ENCODE results near the gene ELK3. TPM values are rescaled to one million over a fixed set of nuclear protein-coding genes. Genes with fewer than 3 reads are reported as not detected.

The ELK3 gene
- polyA plus RNA-seq, 1 experiment = 31.2 TPM

DNA sequence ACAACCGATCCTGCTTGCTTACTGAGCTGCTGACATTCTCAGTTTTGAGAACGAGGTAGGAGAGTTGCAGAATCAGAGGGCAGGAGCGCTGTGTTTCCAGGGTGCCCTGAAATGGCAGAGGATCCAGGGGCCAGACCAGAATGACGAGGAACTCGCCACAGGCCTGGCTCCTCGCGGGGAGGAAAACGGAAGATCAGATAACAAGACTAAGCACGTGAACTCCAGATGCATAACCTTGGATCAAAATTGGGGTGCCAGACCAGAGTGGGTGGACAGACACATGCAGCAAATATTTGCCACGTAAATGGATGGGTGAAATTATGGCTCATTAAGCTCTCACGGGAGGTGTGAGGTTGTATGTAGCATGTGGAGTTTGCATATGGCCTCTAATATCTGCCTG lies 46.5 kb downstream of the ELK3 start:
- Histone ChIP-seq H3K27ac (ENCODE audit: low read depth, low read length) (no peak overlapping the region), H3K27me3 (ENCODE audit: control insufficient read depth, insufficient read depth, low read length) (no peaks in the 10 kb centered on the region), H3K4me3 (ENCODE audit: low read depth, low read length) (no peak overlapping the region), H3K9me3 (ENCODE audit: control insufficient read depth, insufficient read depth, low read length) (no peaks in the 10 kb centered on the region)
- ChIA-PET CTCF (interaction anchor here (0.5 to 1.1 kb wide), 2 partner anchors 179 to 546 kb away, joined by 3 read pairs; no protein-coding TSS in a partner anchor), POLR2A (interaction anchor here (0.8 to 1.5 kb wide), 2 partner anchors 17 to 156 kb away, joined by 3 read pairs; no protein-coding TSS in a partner anchor)
- DNase-seq (ENCODE audit: low read depth, low spot score) = no peak
- TF ChIP-seq, protein P1, sequence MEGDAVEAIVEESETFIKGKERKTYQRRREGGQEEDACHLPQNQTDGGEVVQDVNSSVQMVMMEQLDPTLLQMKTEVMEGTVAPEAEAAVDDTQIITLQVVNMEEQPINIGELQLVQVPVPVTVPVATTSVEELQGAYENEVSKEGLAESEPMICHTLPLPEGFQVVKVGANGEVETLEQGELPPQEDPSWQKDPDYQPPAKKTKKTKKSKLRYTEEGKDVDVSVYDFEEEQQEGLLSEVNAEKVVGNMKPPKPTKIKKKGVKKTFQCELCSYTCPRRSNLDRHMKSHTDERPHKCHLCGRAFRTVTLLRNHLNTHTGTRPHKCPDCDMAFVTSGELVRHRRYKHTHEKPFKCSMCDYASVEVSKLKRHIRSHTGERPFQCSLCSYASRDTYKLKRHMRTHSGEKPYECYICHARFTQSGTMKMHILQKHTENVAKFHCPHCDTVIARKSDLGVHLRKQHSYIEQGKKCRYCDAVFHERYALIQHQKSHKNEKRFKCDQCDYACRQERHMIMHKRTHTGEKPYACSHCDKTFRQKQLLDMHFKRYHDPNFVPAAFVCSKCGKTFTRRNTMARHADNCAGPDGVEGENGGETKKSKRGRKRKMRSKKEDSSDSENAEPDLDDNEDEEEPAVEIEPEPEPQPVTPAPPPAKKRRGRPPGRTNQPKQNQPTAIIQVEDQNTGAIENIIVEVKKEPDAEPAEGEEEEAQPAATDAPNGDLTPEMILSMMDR (IDR thresholded peaks at IDR 0.05; ENCODE audit: low read depth, low read length) = no peak

DNA sequence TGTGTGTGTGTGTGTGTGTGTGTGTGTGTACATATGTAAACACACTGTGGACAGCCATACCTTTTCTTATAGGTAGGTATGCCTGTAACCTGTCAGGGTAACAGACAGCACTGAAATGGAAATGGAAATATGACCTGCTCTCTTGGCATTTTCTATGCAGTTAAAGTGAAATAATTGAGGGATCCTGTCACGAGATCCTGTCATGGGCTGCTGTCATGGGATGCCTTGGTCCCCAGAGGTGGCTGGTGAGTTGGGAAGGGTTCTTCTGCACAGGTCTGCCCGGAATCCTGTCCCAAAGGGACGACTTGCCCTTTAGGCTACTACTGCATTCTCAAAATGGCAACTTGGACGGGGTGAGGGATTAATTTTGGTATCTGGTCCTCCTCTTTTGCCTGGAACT lies 47.3 kb downstream of the ELK3 start:
- DNase-seq (ENCODE audit: low read depth, low spot score) = no peak
- Histone ChIP-seq H3K27ac (ENCODE audit: low read depth, low read length) (no peak overlapping the region), H3K9me3 (ENCODE audit: control insufficient read depth, insufficient read depth, low read length) (no peaks in the 10 kb centered on the region), H3K4me3 (ENCODE audit: low read depth, low read length) (no peak overlapping the region), H3K27me3 (ENCODE audit: control insufficient read depth, insufficient read depth, low read length) (no peaks in the 10 kb centered on the region)
- ChIA-PET CTCF (no interaction called here), POLR2A (interaction anchor here (0.8 kb wide), 1 partner anchor 156 kb away, joined by 3 read pairs; no protein-coding TSS in a partner anchor)
- TF ChIP-seq, protein P1 (IDR thresholded peaks at IDR 0.05; ENCODE audit: low read depth, low read length) = no peak

GRCh38 chr12:96241846-96242256 lies 47.7 kb downstream of the ELK3 start:
- ChIA-PET POLR2A (no interaction called here), CTCF (interaction anchor here (0.7 to 1.2 kb wide), 2 partner anchors 27 to 248 kb away, joined by 3 to 4 read pairs; partner anchors contain the start of gene CFAP54)
- H3K27ac ChIP-seq (ENCODE audit: low read depth, low read length) = no peak overlapping the region
- DNase-seq (ENCODE audit: low read depth, low spot score) = no peak
- H3K27me3 ChIP-seq (ENCODE audit: control insufficient read depth, insufficient read depth, low read length) = no peaks in the 10 kb centered on the region
- no peaks in the 10 kb centered on the region; the same call in 1 of the 2 replicates for H3K9me3 ChIP-seq (ENCODE audit: control insufficient read depth, insufficient read depth, low read length)
- TF ChIP-seq, protein P1 (IDR thresholded peaks at IDR 0.05; ENCODE audit: low read depth, low read length) = no peak
- no peak overlapping the region for H3K4me3 ChIP-seq (ENCODE audit: low read depth, low read length)

DNA sequence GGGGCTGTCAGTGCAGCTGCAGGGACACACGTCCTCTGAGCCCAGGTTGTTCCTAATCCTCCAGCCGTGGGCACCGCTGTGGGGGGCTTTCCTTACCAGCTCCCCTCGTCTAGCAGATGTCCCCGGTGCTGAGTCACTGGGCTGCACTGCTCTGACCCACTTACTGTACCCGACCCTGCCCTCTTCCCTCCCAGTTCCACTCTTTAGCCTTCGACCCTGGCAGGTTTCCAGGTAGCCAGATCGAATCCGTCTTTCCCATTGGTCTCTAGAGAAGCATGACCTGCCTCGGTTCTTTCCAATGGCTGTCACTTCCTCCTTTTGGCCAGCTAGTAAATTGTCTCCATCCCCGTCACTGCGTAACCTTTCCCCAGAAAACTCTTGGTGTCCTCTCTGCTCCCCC lies 48.4 kb downstream of the ELK3 start:
- Histone ChIP-seq H3K27me3 (ENCODE audit: control insufficient read depth, insufficient read depth, low read length) (no peaks in the 10 kb centered on the region), H3K4me3 (ENCODE audit: low read depth, low read length) (no peak overlapping the region), H3K9me3 (ENCODE audit: control insufficient read depth, insufficient read depth, low read length) (no peaks in the 10 kb centered on the region; the same call in 1 of the 2 replicates), H3K27ac (ENCODE audit: low read depth, low read length) (no peak overlapping the region)
- DNase-seq (ENCODE audit: low read depth, low spot score) = no peak
- TF ChIP-seq, protein P1 (IDR thresholded peaks at IDR 0.05; ENCODE audit: low read depth, low read length) = no peak
- ChIA-PET POLR2A (no interaction called here), CTCF (interaction anchor here (0.6 to 1.2 kb wide), 4 partner anchors 27 to 1855 kb away, joined by 3 to 4 read pairs (median 3); partner anchors contain the start of gene CFAP54)

DNA sequence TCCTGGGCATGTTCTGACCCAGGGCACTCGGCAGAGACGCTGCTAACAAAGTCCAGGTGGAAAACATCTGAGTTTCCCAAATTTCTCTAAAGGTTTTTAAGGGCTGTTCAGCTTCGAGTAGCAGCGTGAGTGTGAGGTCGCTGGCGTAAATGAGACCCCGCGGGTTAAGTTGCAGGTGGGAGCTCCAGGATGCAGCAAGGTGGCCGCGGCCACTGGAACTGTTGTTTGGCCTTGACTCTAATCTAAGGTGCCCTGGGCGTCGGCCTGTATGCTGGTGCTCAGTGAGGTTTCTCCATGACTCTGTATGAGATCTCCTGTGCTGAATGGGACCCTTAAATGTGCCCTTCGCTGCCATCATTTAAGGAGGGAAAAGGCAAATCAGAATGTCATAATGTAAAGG lies 50.7 kb downstream of the ELK3 start:
- POLR2A ChIA-PET = no interaction called here
- no peak overlapping the region for H3K27ac ChIP-seq (ENCODE audit: low read depth, low read length)
- TF ChIP-seq, protein P1 (IDR thresholded peaks at IDR 0.05; ENCODE audit: low read depth, low read length) = no peak
- CTCF ChIA-PET = no interaction called here
- H3K9me3 ChIP-seq (ENCODE audit: control insufficient read depth, insufficient read depth, low read length) = no peaks in the 10 kb centered on the region; the same call in 1 of the 2 replicates
- no peak for DNase-seq (ENCODE audit: low read depth, low spot score)
- no peak overlapping the region for H3K4me3 ChIP-seq (ENCODE audit: low read depth, low read length)
- no peaks in the 10 kb centered on the region for H3K27me3 ChIP-seq (ENCODE audit: control insufficient read depth, insufficient read depth, low read length)

All from AG04450 (cell line).